KBM-7 (cell line): ENCODE results near the gene DACH2.
"Not testable (repeated sequence)": the region's sequence is repeated elsewhere in the genome, so short reads cannot be mapped to it uniquely, and the experiment has no call there.

Experiments
- DNase-seq: peaks from one replicate; pipeline ENCODE4 v3.0.0-alpha.2; 2015
- in situ Hi-C: fragments of 300-500 bp; cut with MboI; formaldehyde crosslinking; loops from 2 replicates; pipeline ENCODE4 v1.14.3; 2020; ENCODE audit warnings: low sequenced_read_pairs, low pct_unique_long_range_greater_than_20kb, mixed read lengths

DACH2 gene

GRCh38 chrX:86148024-86148511, at the start of gene DACH2:
TSS of gene DACH2 (plus strand) at chrX:86148451.
- in situ Hi-C loops = no loop called here
- DNase-seq = peak; percentile 68

- no peak for DNase-seq
- in situ Hi-C loops = no loop called here
Observed at GRCh38 chrX:86102341-86102740, 45.9 kb upstream of the DACH2 start.

GRCh38 chrX:86103061-86103460, 45.2 kb upstream of the DACH2 start:
- in situ Hi-C loops = no loop called here
- no peak for DNase-seq

- in situ Hi-C loops = no loop called here
- DNase-seq = no peak
Observed at GRCh38 chrX:86104526-86104925, 43.7 kb upstream of the DACH2 start.

- in situ Hi-C loops = no loop called here
- no peak for DNase-seq
Observed at GRCh38 chrX:86121916-86122315, 26.3 kb upstream of the DACH2 start.

- in situ Hi-C loops = no loop called here
- peak; percentile 12 for DNase-seq
Observed at GRCh38 chrX:86133761-86134160, 14.5 kb upstream of the DACH2 start.

GRCh38 chrX:86137071-86137470, 11.2 kb upstream of the DACH2 start:
- no peak for DNase-seq
- in situ Hi-C loops = no loop called here

GRCh38 chrX:86141786-86142185, 6.5 kb upstream of the DACH2 start:
- DNase-seq = no peak
- in situ Hi-C loops = no loop called here

- DNase-seq = no peak
- in situ Hi-C loops = no loop called here
Observed at GRCh38 chrX:86146102-86146501, 2.1 kb upstream of the DACH2 start.

- DNase-seq = no peak
- in situ Hi-C loops = no loop called here
Observed at GRCh38 chrX:86148594-86148993, 343 bp downstream of the DACH2 start.

GRCh38 chrX:86149119-86149518, 868 bp downstream of the DACH2 start:
- no peak for DNase-seq
- in situ Hi-C loops = no loop called here

GRCh38 chrX:86154553-86154952, 6.3 kb downstream of the DACH2 start:
- DNase-seq = no peak
- in situ Hi-C loops = no loop called here

GRCh38 chrX:86171366-86171765, 23.1 kb downstream of the DACH2 start:
- in situ Hi-C loops = no loop called here
- DNase-seq = peak; percentile 46

- in situ Hi-C loops = no loop called here
- no peak for DNase-seq
Observed at GRCh38 chrX:86178906-86179305, 30.7 kb downstream of the DACH2 start.

- in situ Hi-C loops, DNase-seq: not testable (repeated sequence)
Observed at GRCh38 chrX:86181325-86181724, 33.1 kb downstream of the DACH2 start.

- in situ Hi-C loops = no loop called here
- DNase-seq = no peak
Observed at GRCh38 chrX:86192827-86193226, 44.6 kb downstream of the DACH2 start.

- in situ Hi-C loops = no loop called here
- DNase-seq = no peak
Observed at GRCh38 chrX:86194758-86195157, 46.5 kb downstream of the DACH2 start.

GRCh38 chrX:86195343-86195742, 47.1 kb downstream of the DACH2 start:
- in situ Hi-C loops = no loop called here
- no peak for DNase-seq

- in situ Hi-C loops = no loop called here
- DNase-seq = no peak
Observed at GRCh38 chrX:86197815-86198214, 49.6 kb downstream of the DACH2 start.

GRCh38 chrX:86210772-86211171, 62.5 kb downstream of the DACH2 start:
- no peak for DNase-seq
- in situ Hi-C loops = no loop called here

- in situ Hi-C loops = no loop called here
- no peak for DNase-seq
Observed at GRCh38 chrX:86215260-86215659, 67.0 kb downstream of the DACH2 start.

GRCh38 chrX:86237482-86237881, 89.2 kb downstream of the DACH2 start:
- in situ Hi-C loops = no loop called here
- no peak for DNase-seq
